GM12878 (cell line): ENCODE data around the gene SPATA46. TPM values are rescaled to one million over a fixed set of nuclear protein-coding genes. Genes with fewer than 3 reads are reported as not detected.

Experiments used
- ATAC-seq: fragments of 200-7000 bp; cut with Tn5 transposase; 3 replicates; pipeline ENCODE4 v1.9.1; 2020; ENCODE audit warnings: mild to moderate bottlenecking, moderate library complexity
- BruUV-seq: library from RNA; stranded (reverse); fragments of 400-500 nt; replicated peaks from 2 replicates; lab custom pipeline; 2021; lab: Mats Ljungman, UMichigan
- CTCF ChIA-PET: fragments of 300-600 bp; sonication (Branson Sonifier 250); formaldehyde crosslinking; extraction: SDS; loops from one replicate; lab custom pipeline; 2021; ENCODE audit warnings: inconsistent platforms; lab: Yijun Ruan, JAX
- POLR2A ChIA-PET: fragments of 350-600 bp; formaldehyde crosslinking; extraction: SDS; loops from one replicate; lab custom pipeline; 2021; ENCODE audit warnings: inconsistent platforms; lab: Charles Lee
- RAD21 ChIA-PET: fragments of 300-600 bp; sonication (Branson Sonifier 250); formaldehyde crosslinking; loops from one replicate; lab custom pipeline; 2023; ENCODE audit warnings: antibody characterized with exemption; ENCODE audit not compliant: unreplicated experiment; lab: Charles Lee
- SMC1A ChIA-PET: fragments of 300-600 bp; sonication (Branson Sonifier 250); formaldehyde crosslinking; loops from one replicate; lab custom pipeline; 2023; ENCODE audit not compliant: unreplicated experiment, uncharacterized antibody; lab: Charles Lee
- DNase-seq: peaks from one replicate; pipeline ENCODE4 v3.0.0-alpha.2; 2011; ENCODE audit warnings: low read depth, low spot score
- FAIRE-seq: peaks from 3 replicates; lab custom pipeline; 2011; peaks lifted over from hg19 to GRCh38; lab: Jason Lieb, UNC
- H2AFZ ChIP-seq: 2 replicates; pipeline ENCODE4 v1.6.0; 2011; ENCODE audit warnings: low read depth, low read length, control low read depth; ENCODE audit not compliant: control insufficient read depth
- H3K27ac ChIP-seq: 2 replicates; pipeline ENCODE4 v1.5.1; 2011; ENCODE audit warnings: control low read depth; ENCODE audit not compliant: control insufficient read depth, insufficient read depth
- H3K27me3 ChIP-seq, 2 experiments: replicated peaks in 1 of 2; 2 replicates each; pipeline versions ENCODE4 v1.6.0 to v1.6.1; 2011; ENCODE audit warnings: low read length in 1 of 2; ENCODE audit not compliant: control insufficient read depth in 2 of 2, insufficient read depth in 2 of 2
- H3K36me3 ChIP-seq, 2 experiments: 2 replicates each; pipeline ENCODE4 v1.5.1; 2011; ENCODE audit warnings: low read length in 1 of 2; ENCODE audit not compliant: control insufficient read depth in 2 of 2, insufficient read depth in 2 of 2
- H3K4me1 ChIP-seq: 2 replicates; pipeline ENCODE4 v1.6.1; 2011; ENCODE audit warnings: mild to moderate bottlenecking, low read length, moderate library complexity, mixed read lengths; ENCODE audit not compliant: control insufficient read depth, insufficient read depth
- H3K4me2 ChIP-seq: 2 replicates; pipeline ENCODE4 v1.6.0; 2011; ENCODE audit warnings: control low read depth; ENCODE audit not compliant: control insufficient read depth, insufficient read depth
- H3K4me3 ChIP-seq: fragments of 200-600 bp; sonication (generic); 2 replicates; pipeline ENCODE4 v1.5.1; 2016
- H3K79me2 ChIP-seq: 2 replicates; pipeline ENCODE4 v1.6.0; 2011; ENCODE audit warnings: low read length; ENCODE audit not compliant: control insufficient read depth, insufficient read depth
- H3K9ac ChIP-seq: 2 replicates; pipeline ENCODE4 v1.8.0; 2011; ENCODE audit warnings: low read length, control low read depth, mixed read lengths; ENCODE audit not compliant: control insufficient read depth, insufficient read depth
- H3K9me3 ChIP-seq: replicated peaks from 3 replicates; pipeline ENCODE4 v1.5.1; 2011; ENCODE audit warnings: mild to moderate bottlenecking, low read length; ENCODE audit not compliant: control insufficient read depth, insufficient read depth
- H4K20me1 ChIP-seq: 2 replicates; pipeline ENCODE4 v1.6.0; 2011; ENCODE audit not compliant: control insufficient read depth, insufficient read depth
- BCL3 ChIP-seq: IDR thresholded peaks from 2 replicates; pipeline ENCODE4 v1.6.1; 2011; ENCODE audit warnings: borderline replicate concordance, low read depth, mild to moderate bottlenecking, moderate library complexity, low read length; ENCODE audit not compliant: insufficient read depth, poor library complexity, severe bottlenecking
- CHD1 ChIP-seq: IDR thresholded peaks from 2 replicates; pipeline ENCODE4 v1.6.1; 2012; ENCODE audit warnings: low read depth, low read length, improper control_type of control experiment
- CREM ChIP-seq: IDR thresholded peaks from 2 replicates; pipeline ENCODE4 v1.6.1; 2014; ENCODE audit warnings: antibody characterized with exemption, low read depth
- FOS ChIP-seq: IDR thresholded peaks from 3 replicates; pipeline ENCODE4 v1.6.1; 2011; ENCODE audit warnings: borderline replicate concordance; ENCODE audit not compliant: insufficient read length; ENCODE audit errors: extremely low read depth
- FOXM1 ChIP-seq: IDR thresholded peaks from 2 replicates; pipeline ENCODE4 v1.6.1; 2012; ENCODE audit warnings: low read depth, mild to moderate bottlenecking, inconsistent platforms, low read length, moderate library complexity
- KAT2A ChIP-seq: conservative IDR thresholded peaks from 2 replicates; pipeline ENCODE4 v1.6.1; 2011; ENCODE audit warnings: low read depth, low read length; ENCODE audit not compliant: control insufficient read depth
- MEF2B ChIP-seq: fragments of 450-650 bp; IDR thresholded peaks from 2 replicates; pipeline ENCODE4 v1.6.1; 2018; ENCODE audit warnings: mild to moderate bottlenecking, moderate library complexity; ENCODE audit not compliant: partially characterized antibody, poor library complexity, severe bottlenecking
- MYC ChIP-seq: IDR thresholded peaks from 2 replicates; pipeline ENCODE4 v1.6.1; 2011; ENCODE audit warnings: mild to moderate bottlenecking, low read length, moderate library complexity, inconsistent platforms; ENCODE audit not compliant: insufficient read depth, insufficient replicate concordance, insufficient read length, severe bottlenecking
- NFXL1 ChIP-seq: fragments of 450-650 bp; IDR thresholded peaks from 2 replicates; pipeline ENCODE4 v1.6.1; 2017; ENCODE audit warnings: antibody characterized with exemption, mild to moderate bottlenecking, borderline replicate concordance
- NR2C2 ChIP-seq: IDR thresholded peaks from 2 replicates; pipeline ENCODE4 v1.6.1; 2011; ENCODE audit warnings: borderline replicate concordance, low read depth; ENCODE audit not compliant: control insufficient read depth, insufficient read length
- SIN3A ChIP-seq: IDR thresholded peaks from 2 replicates; pipeline ENCODE4 v1.6.1; 2012; ENCODE audit warnings: low read depth, low read length, improper control_type of control experiment
- SIX5 ChIP-seq: IDR thresholded peaks from 2 replicates; pipeline ENCODE4 v1.6.1; 2011; ENCODE audit warnings: mild to moderate bottlenecking, low read depth, low read length, moderate library complexity; ENCODE audit not compliant: severe bottlenecking
- SMAD1 ChIP-seq: fragments of 450-650 bp; IDR thresholded peaks from 2 replicates; pipeline ENCODE4 v1.6.1; 2018; ENCODE audit warnings: mild to moderate bottlenecking, low read depth; ENCODE audit not compliant: partially characterized antibody
- SMAD5 ChIP-seq: IDR thresholded peaks from 2 replicates; pipeline ENCODE4 v1.6.1; 2016; ENCODE audit warnings: antibody characterized with exemption, low read depth
- SUPT20H ChIP-seq: IDR thresholded peaks from 2 replicates; pipeline ENCODE4 v1.6.1; 2011; ENCODE audit warnings: low read depth, mild to moderate bottlenecking, low read length, moderate library complexity, borderline replicate concordance; ENCODE audit not compliant: control insufficient read depth
- TARDBP ChIP-seq: IDR thresholded peaks from 2 replicates; pipeline ENCODE4 v1.6.1; 2016; ENCODE audit warnings: borderline replicate concordance
- TCF3 ChIP-seq: IDR thresholded peaks from 2 replicates; pipeline ENCODE4 v1.6.1; 2012; ENCODE audit warnings: low read depth, mild to moderate bottlenecking, low read length, borderline replicate concordance; ENCODE audit not compliant: insufficient read depth
- YBX1 ChIP-seq: fragments of 450-650 bp; IDR thresholded peaks from 2 replicates; pipeline ENCODE4 v1.6.1; 2016; ENCODE audit warnings: antibody characterized with exemption
- ZNF687 ChIP-seq: fragments of 450-650 bp; IDR thresholded peaks from 2 replicates; pipeline ENCODE4 v1.6.1; 2017; ENCODE audit warnings: mild to moderate bottlenecking, moderate library complexity
- ZZZ3 ChIP-seq: IDR thresholded peaks from 2 replicates; pipeline ENCODE4 v1.6.1; 2011; ENCODE audit warnings: low read depth; ENCODE audit not compliant: control insufficient read depth, insufficient read length
- WGBS: methylation state at CpG from one replicate; pipeline ENCODE4 v1.1.6; 2016; ENCODE audit warnings: low lambda C conversion rate; ENCODE audit not compliant: insufficient replicate concordance, insufficient coverage; ENCODE audit errors: missing lambda C conversion rate; 5-methylcytosine and 5-hydroxymethylcytosine counted together
- in situ Hi-C: fragments of 300-500 bp; cut with MboI; formaldehyde crosslinking; loops from 9 replicates; pipeline ENCODE4 v1.14.3; 2018; ENCODE audit warnings: mixed read lengths
- intact Hi-C: fragments of 100-400 bp; cut with micrococcal nuclease; formaldehyde crosslinking; loops from one replicate; pipeline ENCODE4 v1.14.2; 2022; ENCODE audit not compliant: unreplicated experiment
- polyA plus RNA-seq, 11 experiments: library from polyadenylated mRNA; depleted of rRNA in 4 of 11; unstranded in 6 of 11; stranded (reverse) in 5 of 11; fragments of >200 nt; fragmentation: Nextera tagmentation in 4 of 11; fragmentation: Illumina TruSeq in 1 of 11; extraction: Ambion mirVana in 4 of 11; extraction: Trizol in 1 of 11; gene quantifications; 1 replicate in 1 of 11; 2 replicates in 10 of 11; pipeline versions ENCODE4 v1.2.1 to v1.2.3, GENCODE V29; 2011 to 2016; ENCODE audit warnings: inconsistent platforms in 2 of 11, missing spikeins in 2 of 11, low read depth in 1 of 11
- total RNA-seq, 4 experiments: library from RNA; depleted of rRNA in 3 of 4; stranded (reverse); fragments of >200 nt in 3 of 4; fragmentation: Illumina TruSeq in 1 of 4; extraction: Trizol in 1 of 4; gene quantifications; 2 replicates each; pipeline versions ENCODE4 v1.2.1 to v1.2.3, GENCODE V29; 2013 to 2021

SPATA46 gene
- total and polyA plus RNA-seq, 10 of the 15 experiments (the other 5 are each of a cell fraction or from before 2014, with no cell fraction given), result not detected

GRCh38 chr1:162370161-162370560 is 6.5 kb downstream of the SPATA46 start (continued):
- TF ChIP-seq ZNF687 (no peak), CREM (no peak), TARDBP (no peak), SUPT20H (no peak)

DNA sequence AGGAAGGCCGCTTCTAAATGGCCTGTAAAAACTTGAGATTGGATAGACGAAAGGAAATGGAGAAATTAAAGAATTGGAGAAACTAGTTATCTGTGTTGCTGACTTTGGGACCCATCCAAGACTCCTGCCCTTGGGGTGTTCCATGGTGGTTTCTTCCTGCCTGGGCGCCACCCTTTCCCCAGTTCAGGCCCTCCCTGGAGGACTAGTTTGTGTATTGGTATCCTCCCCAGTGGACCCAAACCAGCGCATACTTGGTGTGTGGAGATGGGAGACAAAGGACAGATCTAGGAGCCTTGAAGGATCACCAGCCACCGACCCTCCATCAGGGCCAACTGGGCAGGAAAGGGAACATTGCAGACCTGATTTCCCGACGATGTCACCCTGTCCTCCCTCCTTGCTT is 7.1 kb downstream of the SPATA46 start:
- no peak overlapping the region for H3K4me2 ChIP-seq
- FAIRE-seq, result no peak
- ATAC-seq, result no peak
- H3K9me3 ChIP-seq, result no peaks in the 10 kb centered on the region
- SMC1A ChIA-PET, result no interaction called here
- WGBS, result 29% methylated on average over 7 of the region's 7 CpGs
- no TSS peak for BruUV-seq
- H4K20me1 ChIP-seq, result no peaks in the 10 kb centered on the region; the same call in 1 of the 2 replicates
- H3K36me3 ChIP-seq, result no peaks in the 10 kb centered on the region
- in situ Hi-C loops (no loop called here), intact Hi-C loops (no loop called here)
- RAD21 ChIA-PET, result no interaction called here
- no peak overlapping the region for H3K27ac ChIP-seq
- H2AFZ ChIP-seq, result no peak overlapping the region
- H3K79me2 ChIP-seq, result no peaks in the 10 kb centered on the region
- H3K4me1 ChIP-seq, result no peaks in the 10 kb centered on the region
- CTCF ChIA-PET, result no interaction called here
- no peaks in the 10 kb centered on the region for H3K27me3 ChIP-seq
- POLR2A ChIA-PET, result no interaction called here
- H3K4me3 ChIP-seq, result no peak overlapping the region
- H3K9ac ChIP-seq, result no peak overlapping the region
- no peak for DNase-seq
- TF ChIP-seq NFXL1 (no peak), MEF2B (no peak), SMAD1 (no peak), BCL3 (no peak), ZZZ3 (no peak), FOS (no peak), NR2C2 (no peak), CHD1 (no peak), SIN3A (no peak), MYC (no peak), YBX1 (no peak), TCF3 (no peak), SMAD5 (no peak), SIX5 (no peak), KAT2A (no peak), FOXM1 (no peak)
